GM18870 (cell line): ENCODE data around the gene ZNF500.
"Not testable (repeated sequence)": the region's sequence is repeated elsewhere in the genome, so short reads cannot be mapped to it uniquely, and the experiment has no call there.

Source experiments
- ATAC-seq: cut with Tn5 transposase; IDR thresholded peaks from one replicate; pipeline ENCODE4 v1.9.1; 2021; ENCODE audit warnings: moderate library complexity; ENCODE audit not compliant: unreplicated experiment

ZNF500 gene

GRCh38 chr16:4746991-4747574 is 19.9 kb downstream of the ZNF500 start:
- no peak for ATAC-seq

GRCh38 chr16:4746215-4746614 is 20.7 kb downstream of the ZNF500 start:
- no peak for ATAC-seq

- no peak for ATAC-seq
These were observed 21.7 kb downstream of the ZNF500 start for GRCh38 chr16:4745274-4745569.

- no peak for ATAC-seq
These were observed 22.2 kb downstream of the ZNF500 start for GRCh38 chr16:4744555-4745273.

- no peak for ATAC-seq
These were observed 23.6 kb downstream of the ZNF500 start for GRCh38 chr16:4743226-4743878.

GRCh38 chr16:4738370-4738769 is 28.6 kb downstream of the ZNF500 start:
- ATAC-seq: not testable (repeated sequence)

GRCh38 chr16:4737545-4737944 is 29.4 kb downstream of the ZNF500 start:
- ATAC-seq: no peak

GRCh38 chr16:4736546-4736945 is 30.4 kb downstream of the ZNF500 start:
- ATAC-seq: no peak

GRCh38 chr16:4734730-4735535 is 32.0 kb downstream of the ZNF500 start:
- peak; percentile 25 for ATAC-seq

- peak; percentile 67 for ATAC-seq
These were observed 32.8 kb downstream of the ZNF500 start, which contains the start of the genes ANKS3 and DNAAF8 for GRCh38 chr16:4734063-4734729. TSS of gene ANKS3 (minus strand) at chr16:4734271. CDS start at chr16:4730149, 4,122 bp downstream. TSS of gene DNAAF8 (plus strand) at chr16:4734537. CDS start at chr16:4736515, 1,978 bp downstream.

GRCh38 chr16:4733747-4734062 is 33.3 kb downstream of the ZNF500 start:
- peak; percentile 20 for ATAC-seq

GRCh38 chr16:4733211-4733742 is 33.7 kb downstream of the ZNF500 start:
- no peak for ATAC-seq

GRCh38 chr16:4729876-4730275 is 37.1 kb downstream of the ZNF500 start:
- no peak for ATAC-seq

- no peak for ATAC-seq
These were observed 38.3 kb downstream of the ZNF500 start for GRCh38 chr16:4728676-4729075.

GRCh38 chr16:4726616-4727015 is 40.3 kb downstream of the ZNF500 start:
- ATAC-seq: no peak

- no peak for ATAC-seq
These were observed 42.2 kb downstream of the ZNF500 start for GRCh38 chr16:4724661-4725270.

GRCh38 chr16:4723071-4723767 is 43.7 kb downstream of the ZNF500 start:
- ATAC-seq: no peak

- ATAC-seq: no peak
These were observed 48.5 kb downstream of the ZNF500 start for GRCh38 chr16:4718466-4718865.

- ATAC-seq: no peak
These were observed 52.0 kb downstream of the ZNF500 start for GRCh38 chr16:4714996-4715395.
